Right lobe of liver (tissue), 4 donors: ENCODE measurements around the gene NHLRC1.

Experiments used
- POLR2A ChIP-seq: fragments of 450-650 bp; IDR thresholded peaks from one replicate; pipeline ENCODE4 v1.6.1; 2017; ENCODE audit warnings: antibody characterized with exemption, mild to moderate bottlenecking
- TF ChIP-seq, protein P1 (sequence below), 4 donors: fragments of 200-600 bp in 3 of 4; fragments of 450-650 bp in 1 of 4; IDR thresholded peaks; one replicate each; pipeline versions ENCODE4 v1.5.1 to v1.8.0; 2016 to 2022; ENCODE audit warnings: antibody characterized with exemption in 4 of 4, mild to moderate bottlenecking in 2 of 4
- donor health status: DM: no; HTN: no; CAD: no.
- donor health status: DM: no; HTN: no; CAD: no.
- donor health status: DM: no; HTN: yes; CAD: no.

DNA sequence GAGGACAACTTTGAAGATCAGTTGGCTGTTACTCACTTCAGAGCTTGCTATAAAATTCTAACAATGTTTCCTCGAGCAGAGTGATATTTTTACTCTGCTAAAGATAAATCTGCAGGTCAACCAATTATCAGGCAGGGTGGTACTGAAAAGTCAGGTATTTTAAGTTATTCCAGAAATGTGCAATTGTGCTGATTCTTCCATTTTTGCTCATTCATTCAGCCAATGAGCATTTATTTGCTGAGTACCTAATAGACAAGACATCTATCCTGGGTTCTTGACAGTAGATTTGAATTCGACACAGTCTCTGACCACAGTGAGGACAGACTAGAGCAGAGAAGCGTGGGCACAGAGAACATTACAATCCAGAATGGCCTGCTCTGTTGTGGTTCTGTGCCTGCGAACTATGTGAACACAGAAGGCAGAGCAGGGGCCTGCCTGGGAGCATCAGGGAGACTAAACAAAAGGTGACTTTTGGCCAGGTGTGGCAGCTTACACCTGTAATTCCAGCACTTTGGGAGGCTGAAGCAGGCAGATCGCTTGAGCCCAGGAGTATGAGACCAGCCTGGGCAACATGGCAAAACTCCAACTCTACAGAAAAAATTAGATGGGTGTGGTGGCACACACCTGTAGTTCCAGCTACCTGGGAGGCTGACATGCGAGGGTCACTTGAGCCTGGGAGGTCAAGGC lies 17.6 kb upstream of the NHLRC1 start:
- TF ChIP-seq, protein P1, sequence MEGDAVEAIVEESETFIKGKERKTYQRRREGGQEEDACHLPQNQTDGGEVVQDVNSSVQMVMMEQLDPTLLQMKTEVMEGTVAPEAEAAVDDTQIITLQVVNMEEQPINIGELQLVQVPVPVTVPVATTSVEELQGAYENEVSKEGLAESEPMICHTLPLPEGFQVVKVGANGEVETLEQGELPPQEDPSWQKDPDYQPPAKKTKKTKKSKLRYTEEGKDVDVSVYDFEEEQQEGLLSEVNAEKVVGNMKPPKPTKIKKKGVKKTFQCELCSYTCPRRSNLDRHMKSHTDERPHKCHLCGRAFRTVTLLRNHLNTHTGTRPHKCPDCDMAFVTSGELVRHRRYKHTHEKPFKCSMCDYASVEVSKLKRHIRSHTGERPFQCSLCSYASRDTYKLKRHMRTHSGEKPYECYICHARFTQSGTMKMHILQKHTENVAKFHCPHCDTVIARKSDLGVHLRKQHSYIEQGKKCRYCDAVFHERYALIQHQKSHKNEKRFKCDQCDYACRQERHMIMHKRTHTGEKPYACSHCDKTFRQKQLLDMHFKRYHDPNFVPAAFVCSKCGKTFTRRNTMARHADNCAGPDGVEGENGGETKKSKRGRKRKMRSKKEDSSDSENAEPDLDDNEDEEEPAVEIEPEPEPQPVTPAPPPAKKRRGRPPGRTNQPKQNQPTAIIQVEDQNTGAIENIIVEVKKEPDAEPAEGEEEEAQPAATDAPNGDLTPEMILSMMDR (IDR thresholded peaks at IDR 0.05), result no peak
- no peak for TF ChIP-seq POLR2A
